Measurements from ENCODE around the gene CDK6. TPM values are rescaled to one million over a fixed set of nuclear protein-coding genes. Genes with fewer than 3 reads are reported as not detected.

The CDK6 gene
- total and polyA plus RNA-seq, 2 experiments from 2014 or later, result 7.4 to 23.7 TPM

DNA sequence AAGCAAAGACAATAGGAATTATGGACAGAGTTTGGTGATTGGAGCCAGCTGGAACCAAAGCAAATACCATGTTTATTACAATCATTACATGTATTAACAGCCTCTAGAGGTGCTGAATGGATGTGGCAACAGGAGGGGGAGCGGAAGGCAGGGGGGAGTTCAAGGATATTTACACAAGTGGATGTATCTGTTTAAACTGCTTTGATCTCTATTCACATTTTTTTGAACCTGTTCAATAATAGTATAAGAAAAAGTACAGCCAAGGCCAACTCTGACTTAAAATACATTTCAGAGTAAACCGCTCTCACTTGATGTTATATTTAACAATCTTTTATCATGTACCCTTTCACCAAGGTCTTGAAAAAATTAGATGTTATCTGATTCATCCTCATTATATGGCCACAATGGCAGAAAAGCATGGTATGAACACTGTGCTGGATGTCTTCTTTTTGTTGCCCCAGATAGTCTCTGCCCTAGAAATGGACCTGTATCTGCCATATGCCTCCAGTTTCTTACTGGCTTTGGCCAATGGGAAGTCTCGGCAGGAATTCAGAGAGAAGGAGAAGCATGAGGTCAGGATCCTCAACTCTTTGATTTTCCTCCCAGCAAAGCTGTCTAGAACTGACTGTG, 158.0 kb downstream of the CDK6 start:
- ATAC-seq, result no peak
- Histone ChIP-seq H2AFZ (no peak overlapping the region), H3K9me2 (ENCODE audit: insufficient read depth) (0 out of 2 replicates have a peak, but pooled peaks cover 4% of the 10 kb centered on the region), H3K27me3 (ENCODE audit: insufficient read depth) (peaks cover 16% of the 10 kb centered on the region), H3K4me1 (ENCODE audit: insufficient read depth) (peaks cover 6% of the 10 kb centered on the region), H3K4me3 (no peak overlapping the region), H3K4me2 (no peak overlapping the region), H3K36me3 (ENCODE audit: insufficient read depth) (no peaks in the 10 kb centered on the region), H3K27ac (ENCODE audit: low read depth) (no peak overlapping the region), H4K20me1 (replicated peaks; ENCODE audit: insufficient read depth) (no peaks in the 10 kb centered on the region), H3K79me2 (replicated peaks; ENCODE audit: insufficient read depth) (no peaks in the 10 kb centered on the region), H3F3A (replicated peaks; ENCODE audit: low read depth) (no peaks in the 10 kb centered on the region)
- H3K27ac Mint-ChIP-seq, result no peak overlapping the region
- TF ChIP-seq ZNF331 (CRISPR knock-in tag; IDR thresholded peaks at IDR 0.05; ENCODE audit: low read depth), result no peak
- no peak for TF ChIP-seq EZH2 (IDR thresholded peaks at IDR 0.05; ENCODE audit: low read depth, unreplicated experiment)
- no peak for TF ChIP-seq STAT1 (IDR thresholded peaks at IDR 0.05; ENCODE audit: unreplicated experiment)
- TF ChIP-seq, protein P1, sequence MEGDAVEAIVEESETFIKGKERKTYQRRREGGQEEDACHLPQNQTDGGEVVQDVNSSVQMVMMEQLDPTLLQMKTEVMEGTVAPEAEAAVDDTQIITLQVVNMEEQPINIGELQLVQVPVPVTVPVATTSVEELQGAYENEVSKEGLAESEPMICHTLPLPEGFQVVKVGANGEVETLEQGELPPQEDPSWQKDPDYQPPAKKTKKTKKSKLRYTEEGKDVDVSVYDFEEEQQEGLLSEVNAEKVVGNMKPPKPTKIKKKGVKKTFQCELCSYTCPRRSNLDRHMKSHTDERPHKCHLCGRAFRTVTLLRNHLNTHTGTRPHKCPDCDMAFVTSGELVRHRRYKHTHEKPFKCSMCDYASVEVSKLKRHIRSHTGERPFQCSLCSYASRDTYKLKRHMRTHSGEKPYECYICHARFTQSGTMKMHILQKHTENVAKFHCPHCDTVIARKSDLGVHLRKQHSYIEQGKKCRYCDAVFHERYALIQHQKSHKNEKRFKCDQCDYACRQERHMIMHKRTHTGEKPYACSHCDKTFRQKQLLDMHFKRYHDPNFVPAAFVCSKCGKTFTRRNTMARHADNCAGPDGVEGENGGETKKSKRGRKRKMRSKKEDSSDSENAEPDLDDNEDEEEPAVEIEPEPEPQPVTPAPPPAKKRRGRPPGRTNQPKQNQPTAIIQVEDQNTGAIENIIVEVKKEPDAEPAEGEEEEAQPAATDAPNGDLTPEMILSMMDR (conservative IDR thresholded peaks at IDR 0.05; ENCODE audit: low read depth in 2 of 2), result no peak
- TF ChIP-seq NANOG (IDR thresholded peaks at IDR 0.05; ENCODE audit: borderline replicate concordance), result no peak
- TF ChIP-seq, protein P2, sequence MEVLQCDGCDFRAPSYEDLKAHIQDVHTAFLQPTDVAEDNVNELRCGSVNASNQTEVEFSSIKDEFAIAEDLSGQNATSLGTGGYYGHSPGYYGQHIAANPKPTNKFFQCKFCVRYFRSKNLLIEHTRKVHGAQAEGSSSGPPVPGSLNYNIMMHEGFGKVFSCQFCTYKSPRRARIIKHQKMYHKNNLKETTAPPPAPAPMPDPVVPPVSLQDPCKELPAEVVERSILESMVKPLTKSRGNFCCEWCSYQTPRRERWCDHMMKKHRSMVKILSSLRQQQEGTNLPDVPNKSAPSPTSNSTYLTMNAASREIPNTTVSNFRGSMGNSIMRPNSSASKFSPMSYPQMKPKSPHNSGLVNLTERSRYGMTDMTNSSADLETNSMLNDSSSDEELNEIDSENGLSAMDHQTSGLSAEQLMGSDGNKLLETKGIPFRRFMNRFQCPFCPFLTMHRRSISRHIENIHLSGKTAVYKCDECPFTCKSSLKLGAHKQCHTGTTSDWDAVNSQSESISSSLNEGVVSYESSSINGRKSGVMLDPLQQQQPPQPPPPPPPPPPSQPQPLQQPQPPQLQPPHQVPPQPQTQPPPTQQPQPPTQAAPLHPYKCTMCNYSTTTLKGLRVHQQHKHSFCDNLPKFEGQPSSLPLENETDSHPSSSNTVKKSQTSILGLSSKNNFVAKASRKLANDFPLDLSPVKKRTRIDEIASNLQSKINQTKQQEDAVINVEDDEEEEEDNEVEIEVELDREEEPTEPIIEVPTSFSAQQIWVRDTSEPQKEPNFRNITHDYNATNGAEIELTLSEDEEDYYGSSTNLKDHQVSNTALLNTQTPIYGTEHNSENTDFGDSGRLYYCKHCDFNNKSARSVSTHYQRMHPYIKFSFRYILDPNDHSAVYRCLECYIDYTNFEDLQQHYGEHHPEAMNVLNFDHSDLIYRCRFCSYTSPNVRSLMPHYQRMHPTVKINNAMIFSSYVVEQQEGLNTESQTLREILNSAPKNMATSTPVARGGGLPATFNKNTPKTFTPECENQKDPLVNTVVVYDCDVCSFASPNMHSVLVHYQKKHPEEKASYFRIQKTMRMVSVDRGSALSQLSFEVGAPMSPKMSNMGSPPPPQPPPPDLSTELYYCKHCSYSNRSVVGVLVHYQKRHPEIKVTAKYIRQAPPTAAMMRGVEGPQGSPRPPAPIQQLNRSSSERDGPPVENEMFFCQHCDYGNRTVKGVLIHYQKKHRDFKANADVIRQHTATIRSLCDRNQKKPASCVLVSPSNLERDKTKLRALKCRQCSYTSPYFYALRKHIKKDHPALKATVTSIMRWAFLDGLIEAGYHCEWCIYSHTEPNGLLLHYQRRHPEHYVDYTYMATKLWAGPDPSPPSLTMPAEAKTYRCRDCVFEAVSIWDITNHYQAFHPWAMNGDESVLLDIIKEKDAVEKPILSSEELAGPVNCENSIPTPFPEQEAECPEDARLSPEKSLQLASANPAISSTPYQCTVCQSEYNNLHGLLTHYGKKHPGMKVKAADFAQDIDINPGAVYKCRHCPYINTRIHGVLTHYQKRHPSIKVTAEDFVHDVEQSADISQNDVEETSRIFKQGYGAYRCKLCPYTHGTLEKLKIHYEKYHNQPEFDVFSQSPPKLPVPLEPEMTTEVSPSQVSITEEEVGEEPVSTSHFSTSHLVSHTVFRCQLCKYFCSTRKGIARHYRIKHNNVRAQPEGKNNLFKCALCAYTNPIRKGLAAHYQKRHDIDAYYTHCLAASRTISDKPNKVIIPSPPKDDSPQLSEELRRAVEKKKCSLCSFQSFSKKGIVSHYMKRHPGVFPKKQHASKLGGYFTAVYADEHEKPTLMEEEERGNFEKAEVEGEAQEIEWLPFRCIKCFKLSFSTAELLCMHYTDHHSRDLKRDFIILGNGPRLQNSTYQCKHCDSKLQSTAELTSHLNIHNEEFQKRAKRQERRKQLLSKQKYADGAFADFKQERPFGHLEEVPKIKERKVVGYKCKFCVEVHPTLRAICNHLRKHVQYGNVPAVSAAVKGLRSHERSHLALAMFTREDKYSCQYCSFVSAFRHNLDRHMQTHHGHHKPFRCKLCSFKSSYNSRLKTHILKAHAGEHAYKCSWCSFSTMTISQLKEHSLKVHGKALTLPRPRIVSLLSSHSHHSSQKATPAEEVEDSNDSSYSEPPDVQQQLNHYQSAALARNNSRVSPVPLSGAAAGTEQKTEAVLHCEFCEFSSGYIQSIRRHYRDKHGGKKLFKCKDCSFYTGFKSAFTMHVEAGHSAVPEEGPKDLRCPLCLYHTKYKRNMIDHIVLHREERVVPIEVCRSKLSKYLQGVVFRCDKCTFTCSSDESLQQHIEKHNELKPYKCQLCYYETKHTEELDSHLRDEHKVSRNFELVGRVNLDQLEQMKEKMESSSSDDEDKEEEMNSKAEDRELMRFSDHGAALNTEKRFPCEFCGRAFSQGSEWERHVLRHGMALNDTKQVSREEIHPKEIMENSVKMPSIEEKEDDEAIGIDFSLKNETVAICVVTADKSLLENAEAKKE (CRISPR knock-in tag; IDR thresholded peaks at IDR 0.05), result no peak
- TF ChIP-seq ZNF114 (CRISPR knock-in tag; IDR thresholded peaks at IDR 0.05), result no peak
- TF ChIP-seq, protein P3, sequence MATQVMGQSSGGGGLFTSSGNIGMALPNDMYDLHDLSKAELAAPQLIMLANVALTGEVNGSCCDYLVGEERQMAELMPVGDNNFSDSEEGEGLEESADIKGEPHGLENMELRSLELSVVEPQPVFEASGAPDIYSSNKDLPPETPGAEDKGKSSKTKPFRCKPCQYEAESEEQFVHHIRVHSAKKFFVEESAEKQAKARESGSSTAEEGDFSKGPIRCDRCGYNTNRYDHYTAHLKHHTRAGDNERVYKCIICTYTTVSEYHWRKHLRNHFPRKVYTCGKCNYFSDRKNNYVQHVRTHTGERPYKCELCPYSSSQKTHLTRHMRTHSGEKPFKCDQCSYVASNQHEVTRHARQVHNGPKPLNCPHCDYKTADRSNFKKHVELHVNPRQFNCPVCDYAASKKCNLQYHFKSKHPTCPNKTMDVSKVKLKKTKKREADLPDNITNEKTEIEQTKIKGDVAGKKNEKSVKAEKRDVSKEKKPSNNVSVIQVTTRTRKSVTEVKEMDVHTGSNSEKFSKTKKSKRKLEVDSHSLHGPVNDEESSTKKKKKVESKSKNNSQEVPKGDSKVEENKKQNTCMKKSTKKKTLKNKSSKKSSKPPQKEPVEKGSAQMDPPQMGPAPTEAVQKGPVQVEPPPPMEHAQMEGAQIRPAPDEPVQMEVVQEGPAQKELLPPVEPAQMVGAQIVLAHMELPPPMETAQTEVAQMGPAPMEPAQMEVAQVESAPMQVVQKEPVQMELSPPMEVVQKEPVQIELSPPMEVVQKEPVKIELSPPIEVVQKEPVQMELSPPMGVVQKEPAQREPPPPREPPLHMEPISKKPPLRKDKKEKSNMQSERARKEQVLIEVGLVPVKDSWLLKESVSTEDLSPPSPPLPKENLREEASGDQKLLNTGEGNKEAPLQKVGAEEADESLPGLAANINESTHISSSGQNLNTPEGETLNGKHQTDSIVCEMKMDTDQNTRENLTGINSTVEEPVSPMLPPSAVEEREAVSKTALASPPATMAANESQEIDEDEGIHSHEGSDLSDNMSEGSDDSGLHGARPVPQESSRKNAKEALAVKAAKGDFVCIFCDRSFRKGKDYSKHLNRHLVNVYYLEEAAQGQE (IDR thresholded peaks at IDR 0.05; ENCODE audit: unreplicated experiment), result no peak
- TF ChIP-seq, protein P4, sequence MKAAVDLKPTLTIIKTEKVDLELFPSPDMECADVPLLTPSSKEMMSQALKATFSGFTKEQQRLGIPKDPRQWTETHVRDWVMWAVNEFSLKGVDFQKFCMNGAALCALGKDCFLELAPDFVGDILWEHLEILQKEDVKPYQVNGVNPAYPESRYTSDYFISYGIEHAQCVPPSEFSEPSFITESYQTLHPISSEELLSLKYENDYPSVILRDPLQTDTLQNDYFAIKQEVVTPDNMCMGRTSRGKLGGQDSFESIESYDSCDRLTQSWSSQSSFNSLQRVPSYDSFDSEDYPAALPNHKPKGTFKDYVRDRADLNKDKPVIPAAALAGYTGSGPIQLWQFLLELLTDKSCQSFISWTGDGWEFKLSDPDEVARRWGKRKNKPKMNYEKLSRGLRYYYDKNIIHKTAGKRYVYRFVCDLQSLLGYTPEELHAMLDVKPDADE (IDR thresholded peaks at IDR 0.05), result no peak
- TF ChIP-seq JUNB (IDR thresholded peaks at IDR 0.05; ENCODE audit: unreplicated experiment), result no peak
- TF ChIP-seq CREB1 (CRISPR knock-in tag; IDR thresholded peaks at IDR 0.05; ENCODE audit: low read depth), result no peak
- no peak for TF ChIP-seq POLR2AphosphoS5 (IDR thresholded peaks at IDR 0.05; ENCODE audit: low read depth)
- H3K4me1 Mint-ChIP-seq, result peaks cover 13% of the 10 kb centered on the region; the same call in 2 of the 3 replicates
- no peak for DNase-seq (ENCODE audit: low spot score)
- no peaks in the 10 kb centered on the region for H3K9me3 Mint-ChIP-seq
- no peaks in the 10 kb centered on the region for H3K36me3 Mint-ChIP-seq (ENCODE audit: low read depth)
- peaks cover 8% of the 10 kb centered on the region for H3K27me3 Mint-ChIP-seq (ENCODE audit: insufficient read depth, low read depth, poor library complexity)
- no peak overlapping the region for H3K4me3 Mint-ChIP-seq
